CD4-positive, alpha-beta T cell treated with Interferon gamma for 1 hour (primary cell): ENCODE results near the gene TTLL8.
A peak's percentile ranks its signal among the peaks of the same experiment; 100 is the strongest.
"Not testable (repeated sequence)": the region's sequence is repeated elsewhere in the genome, so short reads cannot be mapped to it uniquely, and the experiment has no call there.

Source experiments
- DNase-seq: peaks from one replicate; pipeline ENCODE4 v3.0.0-alpha.2; 2020

TTLL8 gene

DNA sequence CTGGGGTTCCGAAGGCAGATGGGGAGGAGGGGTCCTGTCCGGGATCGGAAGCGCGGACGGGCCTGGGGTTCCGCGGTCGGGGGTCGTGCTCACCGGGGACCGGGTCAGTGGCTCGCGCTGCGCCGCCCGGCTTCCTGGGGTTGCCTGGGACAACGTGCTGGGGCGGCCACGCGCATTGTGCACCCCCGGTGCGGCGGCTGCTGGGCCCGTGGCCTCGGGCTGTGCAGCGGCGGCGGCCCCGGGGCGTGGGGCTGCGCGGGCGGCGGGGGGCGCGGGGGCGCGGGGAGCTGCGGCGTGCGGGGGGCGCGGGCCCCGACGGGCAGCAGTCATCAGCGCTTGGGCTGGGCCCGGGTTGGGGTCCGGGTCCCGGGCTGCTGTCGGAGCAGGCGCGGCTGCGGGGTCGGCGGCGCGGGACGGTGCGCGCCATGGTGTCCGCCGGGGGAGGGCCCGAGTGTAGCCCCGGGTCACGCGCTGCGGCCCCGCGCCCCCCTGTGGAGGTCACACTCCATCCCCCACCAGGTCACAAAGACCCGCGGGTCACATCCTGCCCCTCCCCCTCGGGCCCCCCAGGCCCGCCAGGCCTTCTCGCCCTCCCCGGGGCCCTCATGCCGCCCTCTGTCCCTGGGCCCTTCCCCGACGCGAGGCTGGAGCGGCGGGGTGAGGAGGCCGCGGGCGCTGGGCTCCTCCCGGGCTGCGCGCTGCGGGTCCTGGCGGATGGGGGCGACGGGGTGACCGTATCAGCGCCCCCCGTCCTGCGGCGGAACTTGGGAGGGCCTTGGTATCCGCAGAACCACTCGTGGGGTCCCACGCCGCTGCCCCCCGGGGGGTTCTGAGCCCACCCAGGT is at the start of gene TTLL8:
TTLL8 (minus strand) TSS at position 238 of the 845 bp plus-strand sequence.
- DNase-seq: no peak

DNA sequence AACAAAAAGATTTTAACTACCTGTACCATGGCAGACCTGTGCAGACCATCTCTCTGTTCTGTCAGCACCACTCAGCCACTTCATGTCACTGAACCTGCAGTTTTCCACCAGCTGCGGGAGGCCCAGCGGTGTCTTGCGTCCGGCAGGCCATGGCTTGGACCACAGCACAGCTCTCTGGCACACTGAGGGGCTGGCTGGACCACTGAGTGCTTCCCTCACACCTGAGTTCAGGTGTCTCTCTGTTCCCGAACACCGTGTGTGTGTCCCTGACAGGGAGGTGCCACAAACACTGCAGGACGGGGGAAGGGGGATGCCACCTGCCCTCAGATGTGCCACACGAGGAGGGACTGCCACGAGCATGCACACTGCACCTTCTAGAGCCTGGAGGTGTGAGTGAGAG is 49.4 kb upstream of the TTLL8 start:
- DNase-seq: no peak

DNA sequence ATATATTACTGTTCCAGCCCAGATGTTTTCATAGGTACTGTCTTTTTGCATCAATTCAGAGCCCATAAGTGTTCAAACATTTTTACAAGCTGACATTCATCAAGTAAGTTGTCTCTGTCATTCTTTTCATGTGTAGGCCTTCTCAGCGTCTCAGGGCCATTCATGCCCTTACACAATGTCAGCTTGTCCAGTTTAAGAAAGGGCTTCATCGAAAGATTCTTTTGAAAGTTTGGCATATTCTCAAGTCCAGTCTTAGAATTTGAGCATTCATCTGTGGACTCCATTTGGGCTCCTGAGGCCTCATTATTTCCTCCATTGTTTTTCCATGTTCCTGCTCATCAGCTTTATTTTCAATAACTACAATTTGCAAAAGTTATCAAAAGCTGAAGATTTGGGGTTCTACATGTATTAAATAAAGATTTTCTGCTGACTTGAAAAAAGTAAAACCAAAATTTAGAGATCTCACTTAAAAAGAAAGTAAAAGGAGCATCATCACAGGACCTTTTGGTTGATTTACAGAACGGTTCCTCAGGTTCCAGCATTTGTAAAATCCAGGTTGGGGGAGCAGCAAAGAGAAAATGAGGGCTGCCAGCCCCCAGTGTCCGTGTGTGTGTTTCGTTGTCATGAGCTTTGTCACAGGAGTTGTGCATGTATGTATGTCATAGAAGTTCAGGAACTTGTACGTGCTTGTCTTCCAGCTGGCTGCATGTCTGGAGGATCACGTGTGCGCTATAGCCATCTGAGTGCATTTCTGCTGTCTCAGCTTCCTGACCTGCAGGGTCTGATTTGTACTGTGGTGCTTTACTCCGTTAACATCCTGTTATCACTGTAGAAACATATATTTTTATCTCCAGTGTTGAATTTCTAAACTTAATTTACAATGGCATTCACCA is 47.4 kb upstream of the TTLL8 start:
- DNase-seq: no peak

DNA sequence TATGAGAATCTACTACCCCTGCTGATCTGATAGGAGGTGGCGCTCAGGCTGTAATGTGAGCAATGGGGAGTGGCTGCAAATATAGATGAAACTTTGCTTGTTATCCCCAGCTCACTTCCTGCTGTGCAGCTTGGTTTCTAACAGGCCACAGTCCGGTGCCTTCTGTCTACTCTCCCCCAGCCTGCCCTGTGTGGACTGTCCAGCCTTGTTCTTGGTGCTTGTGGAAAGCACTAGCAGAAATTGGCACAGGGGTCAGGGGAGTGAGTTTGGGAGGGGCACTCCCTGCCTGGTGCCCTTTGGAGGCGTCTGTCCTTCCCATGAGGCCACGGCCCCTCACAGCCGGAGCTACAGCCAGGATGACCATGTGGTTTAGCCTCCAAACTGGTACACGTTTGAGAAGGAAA is 46.0 kb upstream of the TTLL8 start:
- DNase-seq: no peak

DNA sequence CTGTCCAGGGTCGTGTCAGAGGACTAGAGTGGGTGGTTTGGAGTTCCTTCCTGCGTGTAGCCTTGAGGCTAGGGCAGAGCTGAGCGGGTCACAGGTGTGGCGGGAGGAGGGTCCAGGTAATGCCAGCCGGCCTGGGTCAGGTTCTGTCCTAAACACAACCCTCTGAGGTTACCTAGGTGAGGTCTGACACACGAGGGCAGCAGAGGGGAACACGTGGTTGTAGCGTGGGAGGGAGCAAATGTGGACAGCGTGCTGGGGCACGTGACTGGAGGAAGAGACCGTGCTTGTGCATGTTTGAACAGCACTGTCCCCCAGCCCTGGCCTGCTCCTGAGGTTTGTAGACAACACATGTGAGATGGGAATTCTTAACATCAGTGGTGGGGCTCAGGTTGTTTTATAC is 44.8 kb upstream of the TTLL8 start:
- DNase-seq: no peak

DNA sequence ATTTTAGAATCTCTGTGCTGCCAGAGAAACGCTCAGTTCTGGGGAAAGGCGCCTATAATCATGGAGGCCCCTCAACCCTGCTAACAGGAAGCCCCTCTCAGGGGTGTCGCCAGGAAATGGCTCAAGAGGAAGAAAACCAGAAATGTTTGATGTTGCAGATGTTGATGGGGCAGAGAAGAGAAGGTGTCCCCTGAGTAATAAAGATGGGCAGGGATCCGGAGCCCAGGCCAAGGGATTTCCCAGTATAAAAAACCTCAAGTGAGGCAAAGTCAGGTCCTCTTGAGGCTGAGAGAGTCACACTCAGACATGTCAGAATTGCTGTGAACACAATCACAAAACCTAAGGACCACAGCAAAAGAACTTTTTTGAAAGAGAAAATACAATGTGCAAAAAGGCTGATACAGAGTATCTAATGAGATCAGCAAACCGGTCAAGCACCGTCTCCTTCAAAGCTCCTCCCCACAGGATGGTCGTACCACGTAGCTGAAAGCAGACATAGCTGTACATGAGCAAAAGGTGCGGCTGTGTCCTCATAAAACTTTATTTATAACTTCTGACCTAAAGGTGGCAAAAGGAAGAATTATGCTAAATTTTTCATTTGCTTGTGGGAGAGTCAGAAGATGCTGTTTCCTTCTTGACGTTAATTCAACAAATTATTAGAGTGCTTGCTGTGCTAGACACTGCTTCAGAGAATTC is 43.9 kb upstream of the TTLL8 start:
- no peak for DNase-seq

DNA sequence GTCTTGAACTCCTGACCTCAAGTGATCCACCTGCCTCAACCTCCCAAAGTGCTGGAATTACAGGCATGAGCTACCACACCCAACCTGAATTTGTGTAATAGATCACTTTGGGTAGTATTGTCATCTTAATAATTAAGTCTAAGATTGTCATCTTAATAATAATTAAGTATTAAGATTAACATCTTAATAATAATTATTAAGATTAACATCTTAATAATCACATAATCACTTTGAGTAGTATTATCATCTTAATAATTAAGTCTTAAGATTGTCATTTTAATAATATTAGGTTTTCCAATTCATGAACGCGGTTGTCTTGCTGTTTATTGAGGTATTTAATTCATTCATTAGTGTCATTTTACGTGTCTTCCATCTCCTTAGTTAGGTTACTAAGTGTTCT is 40.0 kb upstream of the TTLL8 start:
- DNase-seq: no peak

DNA sequence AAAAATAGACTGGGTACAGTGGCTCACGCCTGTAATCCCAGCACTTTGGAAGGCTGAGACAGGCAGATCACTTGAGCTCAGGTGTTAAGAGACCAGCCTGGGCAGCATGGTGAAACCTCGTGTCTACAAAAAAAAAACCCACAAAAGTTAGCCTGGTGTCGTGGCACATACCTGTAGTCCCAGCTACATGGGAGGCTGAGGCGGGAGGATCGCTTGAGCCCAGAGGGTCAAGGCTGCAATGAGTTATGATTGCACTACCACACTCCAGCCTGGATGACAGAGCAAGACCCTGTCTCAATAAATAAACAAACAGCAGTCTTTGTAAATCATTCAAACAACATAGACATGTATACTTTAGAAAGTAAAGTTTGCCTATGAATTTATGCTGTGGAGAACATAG is 34.2 kb upstream of the TTLL8 start:
- DNase-seq: no peak

DNA sequence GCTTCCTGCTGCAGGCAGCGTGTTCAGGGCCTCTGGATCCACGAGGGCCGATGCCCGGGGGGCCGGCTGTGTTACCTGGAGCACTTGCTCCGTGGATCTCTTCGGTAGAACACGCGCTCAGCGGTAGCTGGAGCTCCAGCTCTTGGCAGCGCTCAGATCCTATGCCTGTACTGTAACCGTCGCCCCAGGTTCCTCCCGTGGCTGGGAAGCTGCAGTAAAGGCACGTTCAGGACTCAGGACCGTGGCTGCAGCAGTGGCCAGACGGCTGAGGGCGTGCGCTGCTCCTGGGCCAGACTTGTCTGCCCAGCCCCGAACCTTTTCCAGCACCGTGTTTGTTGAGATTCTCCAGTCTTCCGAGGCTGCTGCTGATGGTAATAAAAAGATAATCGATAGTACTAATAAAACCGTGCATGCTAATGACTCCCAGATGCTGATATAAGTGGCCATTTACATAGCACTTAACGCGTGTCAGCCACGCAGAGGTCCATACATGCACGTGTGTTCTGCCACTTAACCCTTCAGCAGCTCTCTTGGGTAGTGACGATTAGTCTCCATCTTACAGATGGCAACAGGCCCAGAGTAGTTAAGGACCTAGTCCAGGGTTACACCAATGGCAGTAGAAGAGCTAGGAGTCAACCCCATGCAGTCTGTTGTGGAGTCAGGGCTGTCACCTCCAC is 33.1 kb upstream of the TTLL8 start:
- no peak for DNase-seq

DNA sequence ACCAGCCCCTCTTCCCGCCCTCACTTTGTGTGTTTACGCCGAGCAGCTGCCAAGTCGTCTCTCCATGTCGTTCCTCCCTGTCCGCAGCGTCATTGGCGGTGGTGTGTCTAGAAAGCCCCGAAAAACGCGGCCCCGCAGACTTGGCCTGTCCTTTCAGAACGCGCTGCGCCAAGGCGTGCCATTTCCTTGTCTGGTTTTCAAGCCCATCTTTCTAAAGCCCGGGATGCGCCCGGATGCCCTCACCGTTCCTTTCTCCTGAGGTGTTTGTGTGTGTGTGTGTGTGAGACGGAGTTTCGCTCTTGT is 32.3 kb upstream of the TTLL8 start:
- no peak for DNase-seq

DNA sequence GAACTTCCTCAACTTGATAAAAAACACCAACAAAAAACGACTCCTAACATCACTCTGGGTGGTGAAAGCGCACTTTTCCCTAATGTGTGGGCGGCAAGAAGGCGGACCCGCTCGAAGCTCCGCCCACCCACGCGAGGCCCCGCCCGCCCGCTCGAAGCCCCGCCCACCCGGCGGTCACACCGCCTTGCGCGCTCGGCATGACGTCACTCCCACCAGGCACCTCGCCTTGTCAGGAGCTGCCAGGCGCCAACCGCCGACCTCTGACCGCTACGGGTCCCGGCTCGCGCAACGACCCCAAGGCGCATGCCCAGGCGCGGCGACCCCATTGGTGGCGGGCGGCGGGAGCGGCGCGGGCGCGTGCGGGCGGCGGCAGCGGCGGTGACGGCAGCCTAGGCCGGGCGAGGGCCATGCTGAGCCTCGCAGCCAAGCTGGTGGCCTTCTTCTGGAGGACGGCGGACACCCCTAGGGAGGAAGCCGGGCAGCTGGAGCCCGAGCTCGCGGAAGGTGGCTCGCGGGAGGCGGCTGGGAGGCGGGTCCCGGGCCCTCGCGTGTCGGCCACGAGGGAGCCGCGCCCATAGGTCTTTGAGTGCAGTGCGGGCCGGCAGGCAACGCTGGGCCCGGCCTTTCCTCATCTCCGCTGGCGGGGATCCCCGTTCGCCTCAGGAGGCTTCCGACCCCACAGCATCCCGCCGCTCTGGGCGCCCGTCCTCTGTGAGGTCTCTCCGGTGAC is 31.7 kb upstream of the TTLL8 start, which contains the start of gene MOV10L1:
MOV10L1 (plus strand) TSS at position 325 of the 730 bp plus-strand sequence; CDS start at position 408, 83 bp downstream.
- DNase-seq: peak; percentile 74

DNA sequence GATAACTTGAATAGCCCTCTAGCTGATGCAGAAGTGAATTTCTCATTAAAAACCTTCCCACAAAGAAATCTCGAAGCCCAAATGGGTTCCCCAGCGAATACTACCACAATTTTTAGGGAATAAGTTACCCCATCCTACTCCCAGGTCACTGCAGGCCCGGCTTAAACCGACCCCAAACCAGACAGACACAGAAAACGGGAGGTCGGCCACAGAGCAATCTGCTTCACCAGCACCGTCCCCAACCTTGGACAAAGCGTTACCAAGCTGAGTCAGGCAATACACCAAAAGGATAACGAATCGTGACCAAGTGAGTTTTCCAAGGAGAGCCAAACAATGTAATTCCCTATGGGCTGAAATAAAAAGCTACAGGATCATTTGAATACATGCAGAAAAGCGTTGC is 31.1 kb upstream of the TTLL8 start:
- DNase-seq: no peak

DNA sequence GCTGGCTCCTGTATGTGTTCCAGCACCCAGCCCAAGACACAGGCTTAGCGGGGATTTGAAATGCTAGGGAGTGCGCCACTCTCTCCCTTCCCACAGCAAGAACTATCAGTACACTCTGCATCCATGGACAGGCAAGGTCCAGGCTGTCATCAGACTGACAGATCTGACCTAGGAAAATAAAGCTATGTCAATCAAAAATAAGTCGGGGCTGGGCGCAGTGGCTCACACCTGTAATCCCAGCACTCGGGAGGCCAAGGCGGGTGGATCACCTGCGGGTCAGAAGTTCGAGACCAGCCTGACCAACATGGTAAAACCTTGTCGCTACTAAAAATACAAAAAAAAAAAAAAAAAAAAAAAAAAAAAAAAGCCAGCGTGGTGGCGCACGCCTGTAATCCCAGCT is 30.0 kb upstream of the TTLL8 start:
- no peak for DNase-seq

DNA sequence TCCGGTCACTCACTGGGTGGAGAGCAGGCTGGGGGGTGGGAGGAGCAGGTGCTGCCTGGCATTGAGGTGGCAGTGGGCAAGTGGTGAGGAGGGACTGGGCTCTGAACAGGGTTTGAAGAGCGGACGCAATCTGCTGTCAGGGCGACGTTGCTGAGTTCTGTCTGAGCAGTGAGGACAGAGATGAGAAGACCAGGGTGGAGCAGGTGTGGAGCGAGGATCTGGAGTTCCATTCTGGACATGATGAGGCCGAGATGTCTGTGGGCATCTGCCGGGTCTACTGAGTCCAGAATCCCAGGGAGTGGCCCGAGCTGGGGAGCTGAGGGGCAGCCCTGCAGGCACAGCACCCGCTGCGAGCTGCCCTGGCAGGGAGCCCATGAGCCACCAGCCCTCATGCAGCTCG is 29.5 kb upstream of the TTLL8 start:
- DNase-seq: no peak

DNA sequence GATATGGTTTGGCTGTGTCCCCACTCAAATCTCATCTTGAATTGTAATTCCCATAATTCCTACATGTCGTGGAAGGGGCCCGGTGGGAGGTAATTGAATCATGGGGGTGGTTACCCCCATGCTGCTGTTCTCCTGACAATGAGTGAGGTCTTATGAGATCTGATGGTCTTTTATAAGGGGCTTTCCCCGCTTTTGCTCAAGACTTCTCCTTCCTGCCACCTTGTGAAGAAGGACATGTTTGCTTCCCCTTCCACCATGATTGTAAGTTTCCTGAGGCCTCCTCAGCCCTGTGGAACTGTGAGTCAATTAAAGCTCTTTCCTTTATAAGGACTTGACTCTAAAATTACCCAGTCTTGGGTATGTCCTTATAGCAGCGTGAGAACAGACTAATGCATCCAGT is 28.9 kb upstream of the TTLL8 start:
- DNase-seq: not testable (repeated sequence)

DNA sequence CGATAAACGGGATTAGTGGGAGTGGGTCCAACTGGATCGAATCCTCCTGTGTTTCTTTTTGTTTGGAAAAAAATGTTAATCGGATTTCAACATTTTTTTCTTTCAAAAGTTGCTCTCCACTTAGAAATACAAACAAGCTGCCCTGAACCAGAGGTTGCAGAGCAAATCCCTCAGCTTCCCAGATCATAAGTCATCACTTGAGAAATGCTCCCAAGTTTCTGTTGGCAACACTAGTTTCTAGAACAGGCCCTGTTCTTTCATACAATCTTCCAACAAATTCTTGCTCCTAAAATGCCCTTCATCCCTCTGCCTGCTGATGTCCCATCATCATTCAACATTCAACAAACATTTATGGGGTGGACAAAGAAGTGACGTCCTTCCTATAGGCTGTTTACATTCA is 28.4 kb upstream of the TTLL8 start:
- DNase-seq: no peak

DNA sequence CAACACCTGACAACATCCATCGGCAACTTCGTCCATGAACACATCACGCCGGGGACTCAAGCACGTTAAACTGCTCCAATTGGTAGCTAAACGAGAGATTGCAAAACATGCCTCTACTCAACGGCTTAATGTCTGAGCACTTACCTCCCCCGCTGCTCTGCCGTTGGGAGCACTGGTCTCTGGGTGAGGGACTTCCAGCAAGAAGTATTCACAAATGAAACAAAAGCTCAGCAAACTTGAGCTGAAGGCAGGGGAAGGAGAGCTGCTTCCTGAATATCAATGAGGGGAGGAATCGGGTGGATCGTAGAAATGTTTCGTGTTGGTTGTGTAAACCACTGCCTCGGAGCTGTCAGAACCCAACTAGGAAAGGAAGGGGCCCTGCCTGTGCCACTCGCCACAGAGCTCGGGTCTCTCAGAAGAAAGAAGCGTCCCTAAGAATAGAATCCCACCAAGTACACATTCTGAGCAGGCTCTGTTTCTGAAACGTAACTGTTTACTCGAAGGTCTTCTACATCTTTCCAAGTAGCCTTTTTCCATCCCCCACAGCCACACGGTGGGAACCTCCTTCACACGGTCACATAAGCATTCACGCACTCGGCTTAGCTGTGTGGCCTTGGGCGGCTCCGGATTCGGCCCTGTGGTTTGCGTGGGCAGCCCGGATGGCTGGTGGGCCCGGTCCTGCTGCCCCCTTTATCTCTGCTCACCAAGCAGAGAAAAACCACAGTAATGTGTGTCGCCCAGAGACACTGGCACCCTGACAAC is 27.3 kb upstream of the TTLL8 start, which contains the start of gene MLC1:
MLC1 (minus strand) TSS at position 216 of the 762 bp plus-strand sequence. CDS start 524 bp downstream, outside the sequence.
- no peak for DNase-seq

DNA sequence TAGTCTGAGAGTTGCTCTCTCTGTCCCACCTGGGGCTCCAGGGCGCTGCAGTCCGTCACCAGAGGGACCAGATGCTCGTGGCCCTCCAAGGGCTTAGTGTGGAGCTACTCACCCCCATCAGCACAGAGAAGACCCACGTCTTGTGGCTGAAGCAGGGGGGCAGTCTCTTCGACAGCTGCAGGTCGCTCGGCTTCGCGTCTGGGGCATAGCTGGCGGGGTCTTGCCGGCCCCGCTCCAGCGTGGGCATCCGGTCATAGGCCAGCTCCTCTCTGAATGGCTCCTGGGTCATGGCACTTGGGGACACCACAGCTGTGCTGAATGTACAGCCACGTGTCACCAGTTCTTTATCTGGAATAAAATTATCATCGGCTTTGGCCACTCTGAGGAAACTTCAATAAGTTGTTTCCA is 26.5 kb upstream of the TTLL8 start:
- no peak for DNase-seq

DNA sequence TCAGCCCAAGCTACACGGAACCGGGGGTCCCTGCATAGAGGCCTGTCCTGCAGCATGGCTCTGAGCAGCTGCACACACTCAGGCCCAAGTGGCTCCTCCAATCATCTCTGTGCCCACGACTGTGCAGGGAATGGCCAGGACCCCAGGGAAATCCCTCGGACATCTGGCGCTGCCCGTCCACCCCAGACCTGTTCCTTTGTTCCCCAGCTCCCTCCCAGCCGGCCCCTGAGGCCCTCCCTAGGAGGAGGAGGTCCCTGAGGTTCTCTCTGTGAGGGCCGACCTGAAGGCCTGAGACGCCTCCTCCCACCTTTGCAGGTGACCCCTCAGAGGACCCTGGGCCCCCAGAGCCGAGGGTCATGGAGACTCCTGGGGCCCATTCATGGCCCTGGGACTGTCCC is 26.0 kb upstream of the TTLL8 start:
- DNase-seq: no peak

DNA sequence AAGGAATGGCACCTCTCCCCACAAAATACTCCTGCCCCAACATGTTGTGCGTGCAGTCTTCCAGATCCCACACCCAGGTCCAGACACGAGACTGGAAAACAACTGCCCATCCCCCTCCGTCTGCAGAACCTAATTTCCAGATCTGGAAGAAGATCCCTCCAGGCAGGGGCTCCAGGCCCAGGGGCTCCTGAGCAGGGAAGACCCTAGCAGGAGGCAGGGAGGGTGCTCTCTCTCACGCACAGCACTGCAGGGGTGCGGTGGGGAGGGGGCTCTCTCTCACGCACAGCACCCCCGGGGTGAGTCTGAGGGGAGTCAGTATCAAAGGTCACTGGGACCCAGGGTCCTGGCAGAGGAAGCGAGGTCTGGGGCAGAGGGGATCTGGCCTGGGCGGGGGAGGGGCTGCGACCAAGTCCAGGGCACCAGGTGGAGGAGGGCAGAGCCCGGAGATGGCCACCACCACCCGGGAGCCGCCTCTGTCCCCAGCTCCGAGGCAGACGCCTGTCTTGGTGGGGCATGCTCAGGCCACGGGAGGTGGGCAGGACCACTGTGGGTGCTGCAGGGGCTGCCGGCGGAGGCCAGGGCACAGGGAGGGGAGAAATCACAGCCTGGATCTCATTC is 25.5 kb upstream of the TTLL8 start:
- DNase-seq: no peak

DNA sequence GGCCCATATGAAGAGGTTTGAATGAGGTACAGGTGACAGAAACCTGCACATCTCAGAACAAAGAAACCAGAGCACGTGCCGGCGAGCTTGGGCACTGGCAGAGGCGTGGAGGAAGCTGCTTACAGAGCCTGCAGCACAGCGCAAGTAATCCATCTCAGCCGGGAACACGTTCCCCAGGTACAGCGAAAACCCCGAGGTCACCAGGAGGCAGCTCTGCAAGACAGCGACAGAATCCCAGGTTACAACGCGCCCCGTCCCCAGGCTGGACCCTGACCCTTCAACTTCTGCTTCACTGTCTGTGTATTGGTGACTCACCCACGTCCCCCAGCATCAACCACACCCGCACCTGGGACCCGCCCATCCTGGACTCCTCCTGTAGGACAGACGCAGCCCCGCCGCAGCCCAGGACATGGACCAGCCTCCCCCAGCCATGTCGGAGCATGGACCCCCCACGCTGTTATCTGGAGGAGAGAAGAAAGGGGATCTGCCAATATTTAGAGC is 24.9 kb upstream of the TTLL8 start:
- no peak for DNase-seq
